BLaER1 treated with 17β-estradiol and CSF1 and Interleukin-3, amounts not matched to agents 10 nM and 100 nM (cell line): ENCODE results near the gene CWC27.

Experiments
- H3K27ac ChIP-seq, 11 experiments: shearing (Covaris generic); formaldehyde crosslinking; 2 replicates each; pipeline ENCODE4 v1.8.1; 2022
- H3K27me3 ChIP-seq, 11 experiments: shearing (Covaris generic); formaldehyde crosslinking; 2 replicates each; pipeline ENCODE4 v1.8.1; 2022
- H3K36me3 ChIP-seq, 11 experiments: shearing (Covaris generic); formaldehyde crosslinking; 2 replicates each; pipeline ENCODE4 v1.8.1; 2022
- H3K4me1 ChIP-seq, 10 experiments: shearing (Covaris generic); formaldehyde crosslinking; 2 replicates each; pipeline ENCODE4 v1.8.1; 2022
- H3K4me2 ChIP-seq, 11 experiments: shearing (Covaris generic); formaldehyde crosslinking; 2 replicates each; pipeline ENCODE4 v1.8.1; 2022
- H3K4me3 ChIP-seq, 10 experiments: shearing (Covaris generic); formaldehyde crosslinking; 2 replicates each; pipeline ENCODE4 v1.8.1; 2022
- H3K9ac ChIP-seq, 11 experiments: shearing (Covaris generic); formaldehyde crosslinking; 2 replicates each; pipeline ENCODE4 v1.8.1; 2022
- H3K9me3 ChIP-seq, 11 experiments: shearing (Covaris generic); formaldehyde crosslinking; replicated peaks in 1 of 11; 2 replicates each; pipeline ENCODE4 v1.8.1; 2022
- H4K20me1 ChIP-seq, 11 experiments: shearing (Covaris generic); formaldehyde crosslinking; 2 replicates each; pipeline ENCODE4 v1.8.1; 2022
- Cebpa-rat ChIP-seq, 11 experiments: shearing (Covaris generic); IDR thresholded peaks; 2 replicates each; pipeline ENCODE4 v1.8.1; 2022

Gene CWC27

DNA sequence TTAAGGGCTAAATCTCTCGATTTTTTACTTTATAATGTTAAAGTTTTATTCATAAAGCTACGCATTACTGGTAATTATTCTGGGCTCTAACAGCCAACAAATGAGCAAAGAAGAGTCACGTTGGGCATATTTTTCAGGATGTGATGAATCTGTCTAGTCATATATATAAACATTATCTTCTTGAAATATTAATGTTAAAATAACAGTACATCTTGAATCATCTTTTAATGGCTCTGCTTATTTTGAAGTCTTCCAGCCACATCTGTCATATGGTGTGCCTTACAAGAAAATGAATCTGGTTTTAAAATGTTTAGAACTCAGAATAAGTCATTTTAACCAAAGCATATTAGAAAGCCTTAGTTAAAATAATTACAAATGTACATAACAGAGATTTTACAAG lies 96.9 kb downstream of the CWC27 start:
- no peaks in the 10 kb centered on the region for H3K4me1 ChIP-seq
- no peak overlapping the region for H3K4me3 ChIP-seq
- H4K20me1 ChIP-seq, result no peaks in the 10 kb centered on the region
- no peak overlapping the region for H3K4me2 ChIP-seq
- no peak overlapping the region for H3K27ac ChIP-seq
- no peaks in the 10 kb centered on the region for H3K27me3 ChIP-seq
- H3K9ac ChIP-seq, result no peak overlapping the region
- H3K36me3 ChIP-seq, result peaks cover 0 to 8% (median 0%) of the 10 kb centered on the region in 11 experiments; a peak in 1 of 22 replicates
- TF ChIP-seq Cebpa-rat (IDR thresholded peaks at IDR 0.05), result no peak
- no peaks in the 10 kb centered on the region for H3K9me3 ChIP-seq

- Histone ChIP-seq H3K4me2 (no peak overlapping the region), H3K9ac (no peak overlapping the region), H4K20me1 (no peaks in the 10 kb centered on the region), H3K9me3 (no peaks in the 10 kb centered on the region), H3K27me3 (no peaks in the 10 kb centered on the region), H3K4me1 (no peaks in the 10 kb centered on the region), H3K4me3 (no peak overlapping the region), H3K27ac (no peak overlapping the region), H3K36me3 (0 out of 22 replicates have a peak, but pooled peaks cover 0 to 4% (median 0%) of the 10 kb centered on the region in 11 experiments)
- no peak for TF ChIP-seq Cebpa-rat (IDR thresholded peaks at IDR 0.05)
Observed at GRCh38 chr5:64869419-64869818, 100.7 kb downstream of the CWC27 start.

GRCh38 chr5:64872044-64872443 lies 103.3 kb downstream of the CWC27 start:
- Histone ChIP-seq H3K9ac (no peak overlapping the region), H3K36me3 (peaks cover 0 to 4% (median 0%) of the 10 kb centered on the region in 11 experiments; a peak in 1 of 22 replicates), H4K20me1 (no peaks in the 10 kb centered on the region), H3K4me1 (no peaks in the 10 kb centered on the region), H3K27ac (no peak overlapping the region), H3K4me3 (no peak overlapping the region), H3K4me2 (no peak overlapping the region), H3K27me3 (no peaks in the 10 kb centered on the region), H3K9me3 (no peaks in the 10 kb centered on the region)
- TF ChIP-seq Cebpa-rat (IDR thresholded peaks at IDR 0.05), result no peak

GRCh38 chr5:64873441-64873840 lies 104.7 kb downstream of the CWC27 start:
- Histone ChIP-seq H3K4me3 (no peak overlapping the region), H3K4me1 (no peaks in the 10 kb centered on the region), H3K4me2 (no peak overlapping the region), H3K36me3 (peaks cover 0 to 5% (median 0%) of the 10 kb centered on the region in 11 experiments; a peak in 2 of 22 replicates), H3K9ac (no peak overlapping the region), H3K27ac (no peak overlapping the region), H4K20me1 (no peaks in the 10 kb centered on the region), H3K27me3 (no peaks in the 10 kb centered on the region), H3K9me3 (no peaks in the 10 kb centered on the region)
- TF ChIP-seq Cebpa-rat (IDR thresholded peaks at IDR 0.05), result no peak

DNA sequence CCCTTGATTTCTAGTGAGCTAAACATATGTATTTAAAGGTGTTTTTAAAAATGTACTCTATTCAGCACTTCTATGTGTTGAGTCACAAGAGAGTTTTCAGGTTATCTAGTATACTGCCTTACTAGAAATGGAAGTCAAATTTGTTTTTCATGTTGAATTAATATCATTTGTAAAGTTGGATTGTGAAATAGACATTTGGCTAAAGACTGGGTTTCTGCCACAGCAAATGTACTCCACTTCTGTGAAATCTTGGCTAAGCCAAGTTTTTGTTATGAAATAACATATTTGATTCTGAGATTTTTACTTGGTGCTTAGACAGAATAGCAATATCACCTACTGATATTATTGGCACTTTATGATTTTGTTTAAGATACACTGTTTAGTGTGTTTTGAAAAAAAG lies 106.0 kb downstream of the CWC27 start:
- Histone ChIP-seq H4K20me1 (no peaks in the 10 kb centered on the region), H3K4me3 (no peak overlapping the region), H3K27ac (no peak overlapping the region), H3K36me3 (peaks cover 0 to 5% (median 0%) of the 10 kb centered on the region in 11 experiments; a peak in 2 of 22 replicates), H3K4me2 (no peak overlapping the region), H3K4me1 (no peaks in the 10 kb centered on the region), H3K9me3 (no peaks in the 10 kb centered on the region), H3K27me3 (no peaks in the 10 kb centered on the region), H3K9ac (no peak overlapping the region)
- TF ChIP-seq Cebpa-rat (IDR thresholded peaks at IDR 0.05), result no peak

GRCh38 chr5:64876203-64876602 lies 107.5 kb downstream of the CWC27 start:
- Histone ChIP-seq H3K27ac (no peak overlapping the region), H3K4me1 (no peaks in the 10 kb centered on the region), H3K9me3 (no peaks in the 10 kb centered on the region), H4K20me1 (no peaks in the 10 kb centered on the region), H3K4me2 (no peak overlapping the region), H3K27me3 (no peaks in the 10 kb centered on the region), H3K9ac (no peak overlapping the region), H3K36me3 (peaks cover 0 to 5% (median 0%) of the 10 kb centered on the region in 11 experiments; a peak in 2 of 22 replicates), H3K4me3 (no peak overlapping the region)
- no peak for TF ChIP-seq Cebpa-rat (IDR thresholded peaks at IDR 0.05)

DNA sequence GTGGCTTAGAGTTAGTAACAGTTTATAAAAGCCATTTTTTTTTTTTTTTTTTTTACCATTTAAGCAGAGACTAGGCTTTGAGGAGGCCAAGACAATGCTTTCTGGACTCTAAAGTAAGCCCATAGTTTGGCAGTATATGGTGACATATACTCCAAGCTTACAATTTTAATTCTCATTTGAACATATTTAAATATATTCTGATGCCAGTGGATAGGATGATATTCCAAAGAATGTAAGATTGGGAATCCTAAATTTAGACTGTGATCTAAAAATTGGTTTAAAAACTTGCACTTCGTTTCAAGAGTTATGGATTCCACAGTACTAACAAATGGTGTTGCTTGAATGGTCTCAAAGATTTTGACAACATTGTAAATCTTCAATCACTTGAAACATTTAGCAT lies 112.1 kb downstream of the CWC27 start:
- H3K9ac ChIP-seq, result no peak overlapping the region
- H3K27ac ChIP-seq, result no peak overlapping the region
- peaks cover 0 to 5% (median 0%) of the 10 kb centered on the region in 11 experiments; a peak in 3 of 22 replicates for H3K36me3 ChIP-seq
- H3K4me3 ChIP-seq, result no peak overlapping the region
- H4K20me1 ChIP-seq, result no peaks in the 10 kb centered on the region
- no peaks in the 10 kb centered on the region for H3K4me1 ChIP-seq
- H3K27me3 ChIP-seq, result no peaks in the 10 kb centered on the region
- TF ChIP-seq Cebpa-rat (IDR thresholded peaks at IDR 0.05), result no peak
- no peak overlapping the region for H3K4me2 ChIP-seq
- H3K9me3 ChIP-seq, result no peaks in the 10 kb centered on the region; a peak in 1 of 22 replicates

GRCh38 chr5:64883912-64884311 lies 115.2 kb downstream of the CWC27 start:
- Histone ChIP-seq H3K4me3 (no peak overlapping the region), H3K4me1 (no peaks in the 10 kb centered on the region), H3K27me3 (no peaks in the 10 kb centered on the region), H3K4me2 (no peak overlapping the region), H3K27ac (no peak overlapping the region), H4K20me1 (no peaks in the 10 kb centered on the region), H3K36me3 (peaks cover 0 to 7% (median 0%) of the 10 kb centered on the region in 11 experiments; a peak in 5 of 22 replicates), H3K9me3 (no peaks in the 10 kb centered on the region; a peak in 1 of 22 replicates), H3K9ac (no peak overlapping the region)
- no peak for TF ChIP-seq Cebpa-rat (IDR thresholded peaks at IDR 0.05)

- Histone ChIP-seq H4K20me1 (no peaks in the 10 kb centered on the region), H3K4me2 (no peak overlapping the region), H3K27ac (no peak overlapping the region), H3K4me1 (no peaks in the 10 kb centered on the region), H3K9me3 (no peaks in the 10 kb centered on the region; a peak in 1 of 22 replicates), H3K36me3 (peaks cover 0 to 7% (median 0%) of the 10 kb centered on the region in 11 experiments; a peak in 5 of 22 replicates), H3K4me3 (no peak overlapping the region), H3K27me3 (no peaks in the 10 kb centered on the region), H3K9ac (no peak overlapping the region)
- no peak for TF ChIP-seq Cebpa-rat (IDR thresholded peaks at IDR 0.05)
Observed at GRCh38 chr5:64884541-64884940, 115.8 kb downstream of the CWC27 start.

DNA sequence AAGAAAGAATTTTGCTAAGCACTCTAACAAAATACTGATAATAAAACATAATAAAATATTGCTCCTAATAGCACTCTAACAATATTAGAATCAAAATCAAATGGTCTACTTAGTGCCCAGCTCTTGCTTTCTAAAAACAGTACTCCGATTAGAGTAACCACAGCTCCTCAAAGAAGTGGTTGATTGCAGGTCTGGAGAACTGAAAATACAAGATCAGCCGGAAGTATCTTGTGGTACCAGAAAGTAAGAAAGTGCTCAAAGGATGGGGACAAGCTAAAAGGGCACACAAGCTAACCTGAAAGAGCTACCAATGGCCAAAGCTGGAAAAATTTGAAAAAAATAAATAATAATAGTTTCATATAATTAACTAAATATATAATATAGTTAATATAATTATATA lies 119.2 kb downstream of the CWC27 start:
- no peak overlapping the region for H3K4me2 ChIP-seq

More for the DNA sequence above, 119.2 kb downstream of the CWC27 start:
- H4K20me1 ChIP-seq, result no peaks in the 10 kb centered on the region
- H3K4me3 ChIP-seq, result no peak overlapping the region
- H3K36me3 ChIP-seq, result peaks cover 0 to 7% (median 0%) of the 10 kb centered on the region in 11 experiments; a peak in 5 of 22 replicates
- H3K27me3 ChIP-seq, result no peaks in the 10 kb centered on the region
- H3K9me3 ChIP-seq, result no peaks in the 10 kb centered on the region
- no peaks in the 10 kb centered on the region for H3K4me1 ChIP-seq
- no peak for TF ChIP-seq Cebpa-rat (IDR thresholded peaks at IDR 0.05)
- H3K27ac ChIP-seq, result no peak overlapping the region
- no peak overlapping the region for H3K9ac ChIP-seq
